Glomerular visceral epithelial cell (primary cell): ENCODE results near the gene NR2E1.

Experiments
- DNase-seq: peaks from one replicate; pipeline ENCODE4 v3.0.0-alpha.2; 2016; ENCODE audit errors: extremely low spot score

NR2E1 gene

DNA sequence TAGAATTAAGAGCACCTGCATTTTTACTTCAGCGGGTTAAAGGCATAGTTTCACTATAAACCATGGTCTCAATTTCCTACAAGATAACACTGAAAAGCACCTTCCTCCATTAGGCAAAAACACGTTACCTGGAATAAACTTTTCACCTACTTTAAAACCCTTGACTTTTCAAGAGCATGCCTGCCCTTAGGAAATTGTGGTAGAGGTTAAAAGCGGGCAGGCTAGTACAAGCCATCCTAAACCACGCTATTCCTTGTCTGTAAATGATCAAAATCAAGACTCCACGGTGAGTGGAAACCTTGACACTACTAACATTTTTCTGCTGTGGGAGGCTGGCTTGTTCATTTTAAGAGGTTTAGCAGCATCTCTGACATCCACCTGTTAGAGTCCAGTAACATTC, 43.9 kb downstream of the NR2E1 start:
- DNase-seq, result no peak

DNA sequence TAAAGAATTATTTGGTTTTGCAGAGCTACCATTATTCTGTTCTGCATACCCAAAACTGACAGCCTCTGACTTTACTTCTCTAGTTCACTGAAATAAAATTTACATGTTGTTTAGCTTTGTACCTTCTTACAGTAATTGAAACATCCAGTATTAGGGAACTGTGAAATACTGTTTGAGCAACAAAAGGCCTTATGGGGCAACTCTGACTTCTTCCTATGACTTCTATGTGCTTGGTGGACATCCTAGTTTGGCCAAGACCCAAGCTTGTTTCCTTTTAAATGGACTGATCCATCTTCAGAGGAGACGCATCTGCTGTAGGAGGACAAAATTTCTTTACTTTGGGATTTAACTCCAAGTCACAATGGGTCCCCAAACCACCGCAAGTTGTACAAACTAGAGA, 44.7 kb downstream of the NR2E1 start:
- DNase-seq, result no peak

DNA sequence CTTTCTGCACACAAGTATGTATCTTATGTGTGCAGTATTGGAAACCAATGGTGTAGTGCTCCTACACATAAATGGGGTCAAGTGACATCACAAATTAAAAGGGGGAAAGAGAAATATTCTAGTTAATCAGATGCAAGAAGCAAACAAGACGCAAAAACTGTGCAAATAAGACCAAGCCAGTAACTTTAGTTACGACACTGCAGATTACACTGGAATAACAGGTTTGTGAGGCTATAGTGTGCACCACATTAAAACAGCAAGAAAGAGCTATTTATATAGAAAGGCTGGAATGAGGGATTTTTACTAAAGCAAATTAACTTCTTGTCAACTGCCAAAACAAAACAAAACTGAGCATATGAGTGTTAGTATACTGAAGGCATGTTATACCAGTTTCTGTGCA, 45.8 kb downstream of the NR2E1 start:
- DNase-seq, result no peak

DNA sequence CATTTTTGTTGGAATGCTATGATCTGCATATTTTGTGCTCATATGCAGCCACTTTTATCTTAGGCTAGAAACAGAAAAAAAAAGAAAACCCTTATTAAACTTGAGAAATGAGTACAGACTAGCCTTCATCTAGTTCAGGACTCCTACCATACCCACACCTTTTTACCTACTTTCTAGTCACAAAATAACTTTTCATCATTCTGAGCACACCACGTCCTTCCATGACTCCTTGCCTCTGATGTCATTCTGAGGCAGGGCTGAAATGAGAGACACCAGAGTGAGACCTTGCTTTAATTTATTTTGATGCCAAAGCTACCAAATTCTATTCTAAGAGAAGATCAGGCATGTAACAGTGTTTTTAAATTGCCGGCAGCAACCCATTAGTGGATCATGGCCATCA, 56.2 kb downstream of the NR2E1 start:
- no peak for DNase-seq

DNA sequence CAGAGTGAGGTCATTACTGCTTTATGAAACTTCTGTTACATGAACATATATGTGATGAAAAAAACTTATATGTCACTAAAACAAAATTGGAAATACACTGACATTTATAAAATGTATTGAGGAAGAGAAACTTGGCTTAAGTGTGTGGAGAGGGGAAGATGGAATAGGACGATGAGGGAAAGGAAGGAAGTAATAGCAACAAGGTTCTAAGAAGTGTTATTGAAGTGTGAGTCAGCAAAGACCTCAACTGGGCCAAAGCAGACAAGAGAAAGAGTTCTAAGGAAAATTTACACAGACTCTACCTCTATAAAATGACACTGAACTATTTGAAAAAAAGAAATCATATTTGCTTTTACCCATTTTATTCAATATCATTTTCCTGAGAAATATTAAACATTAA, 56.7 kb downstream of the NR2E1 start:
- DNase-seq, result no peak

DNA sequence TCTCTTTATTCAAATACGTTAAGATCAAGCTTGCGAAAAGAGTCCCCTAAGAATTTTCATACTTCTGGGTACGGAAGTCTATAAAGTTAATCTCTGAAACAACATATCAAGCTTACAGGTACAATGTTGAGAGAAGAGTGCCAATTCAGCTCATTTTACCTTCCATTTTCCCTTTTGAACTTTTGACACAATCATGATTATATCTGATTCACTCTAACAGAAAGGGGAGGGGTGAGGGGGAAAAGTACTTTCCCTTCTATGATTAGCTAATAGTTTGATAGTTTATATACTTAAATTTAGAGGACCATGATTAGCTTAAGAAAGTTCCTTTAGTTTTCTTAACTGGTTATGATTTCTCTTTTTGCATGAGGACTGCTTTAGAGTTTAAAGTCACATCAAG, 61.5 kb downstream of the NR2E1 start:
- DNase-seq, result no peak

DNA sequence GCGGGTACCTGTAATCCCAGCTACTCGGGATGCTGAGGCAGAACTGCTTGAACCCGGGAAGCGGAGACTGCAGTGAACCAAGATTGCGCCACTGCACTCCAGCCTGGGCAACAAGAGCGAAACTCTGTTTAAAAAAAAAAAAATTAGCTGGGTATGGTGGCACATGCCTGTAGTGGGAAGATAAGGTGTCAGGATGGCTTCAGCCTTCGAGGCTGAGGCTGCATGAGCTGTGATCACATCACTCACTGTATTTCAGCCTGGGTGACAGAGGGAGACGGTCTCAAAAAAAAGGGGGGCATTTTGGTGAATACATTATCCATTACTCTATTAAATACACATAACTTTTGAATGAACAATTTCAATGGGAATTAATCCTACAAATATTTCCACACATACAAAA, 62.6 kb downstream of the NR2E1 start:
- no peak for DNase-seq

DNA sequence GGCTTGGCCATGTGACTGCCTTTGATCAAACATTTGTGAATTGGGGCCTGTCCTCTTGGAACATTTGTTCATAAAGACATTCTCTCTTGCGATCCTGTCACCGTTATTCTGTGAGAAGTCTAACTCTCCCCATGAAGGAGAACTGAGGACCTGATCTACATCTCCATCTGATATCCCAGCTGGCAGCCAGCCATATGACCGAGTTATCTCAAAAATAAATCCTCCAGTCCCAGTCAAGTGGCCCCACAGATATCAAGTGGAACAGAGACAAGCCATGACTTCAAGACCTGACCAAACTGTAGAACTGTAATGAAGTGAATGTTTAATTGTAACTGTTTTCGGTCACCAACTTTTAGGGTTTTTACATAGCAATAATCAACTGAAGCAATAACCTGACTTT, 69.3 kb downstream of the NR2E1 start:
- DNase-seq, result no peak

DNA sequence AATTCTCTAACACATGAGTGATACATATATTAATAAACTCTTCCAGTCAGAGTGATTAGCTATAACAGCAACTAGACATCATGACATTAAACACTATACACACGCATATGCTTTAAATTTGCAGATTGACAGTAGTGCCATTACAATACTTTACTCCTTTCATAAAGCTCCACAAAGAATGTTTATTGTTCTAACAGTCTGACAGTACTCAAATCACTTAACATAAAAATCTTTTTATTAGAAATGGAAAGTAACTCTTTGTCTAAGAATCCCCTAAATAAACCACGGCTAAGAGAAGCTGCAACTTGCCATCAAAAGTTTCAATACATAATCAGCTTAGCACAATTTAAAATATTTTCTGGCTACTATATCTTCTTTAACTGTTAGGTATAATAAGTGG, 71.0 kb downstream of the NR2E1 start:
- DNase-seq, result no peak

DNA sequence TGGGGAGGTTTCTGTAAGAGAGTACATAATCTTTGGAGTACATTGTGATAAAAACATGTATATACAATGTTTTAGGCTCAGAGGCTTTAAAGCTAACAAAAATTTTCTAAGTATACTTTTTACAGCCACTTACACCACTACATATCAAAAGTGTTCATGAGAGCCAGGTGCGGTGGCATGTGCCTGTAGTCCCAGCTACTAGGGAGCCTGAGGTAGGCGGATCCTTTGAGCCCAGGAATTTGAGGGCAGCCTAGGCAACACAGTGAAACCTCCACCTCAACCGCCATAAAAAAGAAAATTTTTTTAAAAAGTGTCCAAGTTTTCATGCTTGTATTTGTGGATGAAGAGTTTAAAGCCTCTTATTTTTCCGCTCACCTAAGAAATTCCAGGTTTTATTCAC, 72.5 kb downstream of the NR2E1 start:
- DNase-seq, result no peak
